ENCODE results near the gene RTKN. TPM values are rescaled to one million over a fixed set of nuclear protein-coding genes. Genes with fewer than 3 reads are reported as not detected.

Gene RTKN
- total and polyA plus RNA-seq, 2 of the 13 experiments (the other 11 are each of a cell fraction or from before 2014, with no cell fraction given) = 159 to 166 TPM

- TF ChIP-seq RNF2 (conservative IDR thresholded peaks at IDR 0.05; ENCODE audit: low read depth) (0 out of 2 replicates have a peak, but pooled peaks have one; percentile 59), ZNF570 (CRISPR knock-in tag; IDR thresholded peaks at IDR 0.05; ENCODE audit: borderline replicate concordance) (no peak), HDAC1 (CRISPR knock-in tag; IDR thresholded peaks at IDR 0.05) (peak; percentile 99), ZNF704 (CRISPR knock-in tag; IDR thresholded peaks at IDR 0.05; ENCODE audit: borderline replicate concordance) (0 out of 2 replicates have a peak, but pooled peaks have one; percentile 82), SRSF4 (IDR thresholded peaks at IDR 0.05; ENCODE audit: low read depth, low read length, poor library complexity, severe bottlenecking) (no peak), ZFP36 (IDR thresholded peaks at IDR 0.05; ENCODE audit: borderline replicate concordance, low read depth, low read length, partially characterized antibody) (no peak), ZBTB42 (CRISPR knock-in tag; IDR thresholded peaks at IDR 0.05) (no peak), ZNF607 (CRISPR knock-in tag; IDR thresholded peaks at IDR 0.05; ENCODE audit: borderline replicate concordance) (peak; percentile 55; the same call in 1 of the 2 replicates), ZNF549 (CRISPR knock-in tag; IDR thresholded peaks at IDR 0.05) (no peak), HNF4A (CRISPR knock-in tag; IDR thresholded peaks at IDR 0.05) (peak; percentile 48), PAXIP1 (CRISPR knock-in tag; conservative IDR thresholded peaks at IDR 0.05) (peak; percentile 71), ZNF430 (CRISPR knock-in tag; IDR thresholded peaks at IDR 0.05) (peak; percentile 92), JARID2 (CRISPR knock-in tag; IDR thresholded peaks at IDR 0.05; ENCODE audit: insufficient replicate concordance) (peak; percentile 99), ZNF432 (CRISPR knock-in tag; IDR thresholded peaks at IDR 0.05; ENCODE audit: borderline replicate concordance) (no peak), KLF12 (CRISPR knock-in tag; IDR thresholded peaks at IDR 0.05; ENCODE audit: borderline replicate concordance) (peak; percentile 100)
- TF ChIP-seq, protein P1, sequence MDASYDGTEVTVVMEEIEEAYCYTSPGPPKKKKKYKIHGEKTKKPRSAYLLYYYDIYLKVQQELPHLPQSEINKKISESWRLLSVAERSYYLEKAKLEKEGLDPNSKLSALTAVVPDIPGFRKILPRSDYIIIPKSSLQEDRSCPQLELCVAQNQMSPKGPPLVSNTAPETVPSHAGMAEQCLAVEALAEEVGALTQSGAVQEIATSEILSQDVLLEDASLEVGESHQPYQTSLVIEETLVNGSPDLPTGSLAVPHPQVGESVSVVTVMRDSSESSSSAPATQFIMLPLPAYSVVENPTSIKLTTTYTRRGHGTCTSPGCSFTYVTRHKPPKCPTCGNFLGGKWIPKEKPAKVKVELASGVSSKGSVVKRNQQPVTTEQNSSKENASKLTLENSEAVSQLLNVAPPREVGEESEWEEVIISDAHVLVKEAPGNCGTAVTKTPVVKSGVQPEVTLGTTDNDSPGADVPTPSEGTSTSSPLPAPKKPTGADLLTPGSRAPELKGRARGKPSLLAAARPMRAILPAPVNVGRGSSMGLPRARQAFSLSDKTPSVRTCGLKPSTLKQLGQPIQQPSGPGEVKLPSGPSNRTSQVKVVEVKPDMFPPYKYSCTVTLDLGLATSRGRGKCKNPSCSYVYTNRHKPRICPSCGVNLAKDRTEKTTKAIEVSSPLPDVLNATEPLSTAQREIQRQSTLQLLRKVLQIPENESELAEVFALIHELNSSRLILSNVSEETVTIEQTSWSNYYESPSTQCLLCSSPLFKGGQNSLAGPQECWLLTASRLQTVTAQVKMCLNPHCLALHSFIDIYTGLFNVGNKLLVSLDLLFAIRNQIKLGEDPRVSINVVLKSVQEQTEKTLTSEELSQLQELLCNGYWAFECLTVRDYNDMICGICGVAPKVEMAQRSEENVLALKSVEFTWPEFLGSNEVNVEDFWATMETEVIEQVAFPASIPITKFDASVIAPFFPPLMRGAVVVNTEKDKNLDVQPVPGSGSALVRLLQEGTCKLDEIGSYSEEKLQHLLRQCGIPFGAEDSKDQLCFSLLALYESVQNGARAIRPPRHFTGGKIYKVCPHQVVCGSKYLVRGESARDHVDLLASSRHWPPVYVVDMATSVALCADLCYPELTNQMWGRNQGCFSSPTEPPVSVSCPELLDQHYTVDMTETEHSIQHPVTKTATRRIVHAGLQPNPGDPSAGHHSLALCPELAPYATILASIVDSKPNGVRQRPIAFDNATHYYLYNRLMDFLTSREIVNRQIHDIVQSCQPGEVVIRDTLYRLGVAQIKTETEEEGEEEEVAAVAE (CRISPR knock-in tag; IDR thresholded peaks at IDR 0.05; ENCODE audit: borderline replicate concordance) = peak; percentile 98
- TF ChIP-seq, protein P2, sequence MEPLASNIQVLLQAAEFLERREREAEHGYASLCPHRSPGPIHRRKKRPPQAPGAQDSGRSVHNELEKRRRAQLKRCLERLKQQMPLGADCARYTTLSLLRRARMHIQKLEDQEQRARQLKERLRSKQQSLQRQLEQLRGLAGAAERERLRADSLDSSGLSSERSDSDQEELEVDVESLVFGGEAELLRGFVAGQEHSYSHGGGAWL (CRISPR knock-in tag; IDR thresholded peaks at IDR 0.05) = peak; percentile 68
- TF ChIP-seq, protein P3, sequence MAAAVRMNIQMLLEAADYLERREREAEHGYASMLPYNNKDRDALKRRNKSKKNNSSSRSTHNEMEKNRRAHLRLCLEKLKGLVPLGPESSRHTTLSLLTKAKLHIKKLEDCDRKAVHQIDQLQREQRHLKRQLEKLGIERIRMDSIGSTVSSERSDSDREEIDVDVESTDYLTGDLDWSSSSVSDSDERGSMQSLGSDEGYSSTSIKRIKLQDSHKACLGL (CRISPR knock-in tag; IDR thresholded peaks at IDR 0.05) = peak; percentile 91
Measured at GRCh38 chr2:74454654-74455511, 13.1 kb upstream of the RTKN start, which contains the start of gene INO80B (continued).
